Adrenal gland (tissue), 5 donors: Measurements from ENCODE around the gene DPYD.

Source experiments
- CTCF ChIP-seq, 6 experiments: fragments of 450-650 bp in 4 of 6; fragments of 200-600 bp in 2 of 6; sonication (generic) in 1 of 6; IDR thresholded peaks; 1 replicate in 5 of 6; 2 replicates in 1 of 6; pipeline versions ENCODE4 v1.5.1 to v1.8.0; 2016 to 2021; ENCODE audit warnings: antibody characterized with exemption in 6 of 6, mild to moderate bottlenecking in 2 of 6, moderate library complexity in 1 of 6
- POLR2A ChIP-seq, 2 donors: fragments of 450-650 bp; IDR thresholded peaks; one replicate each; pipeline ENCODE4 v1.6.1; 2017; ENCODE audit warnings: antibody characterized with exemption in 2 of 2, mild to moderate bottlenecking in 2 of 2, moderate library complexity in 1 of 2
- donor health status: DM: no; HTN: no; CAD: no.

GRCh38 chr1:97745912-97746311, 174.9 kb downstream of the DPYD start:
- TF ChIP-seq CTCF (IDR thresholded peaks at IDR 0.05) (no peak), POLR2A (IDR thresholded peaks at IDR 0.05) (no peak)
